NAMALWA (cell line): ENCODE measurements around the gene VIM.

Source experiments
- DNase-seq: peaks from one replicate; pipeline ENCODE4 v3.0.0-alpha.2; 2015; ENCODE audit warnings: low spot score

The VIM gene

DNA sequence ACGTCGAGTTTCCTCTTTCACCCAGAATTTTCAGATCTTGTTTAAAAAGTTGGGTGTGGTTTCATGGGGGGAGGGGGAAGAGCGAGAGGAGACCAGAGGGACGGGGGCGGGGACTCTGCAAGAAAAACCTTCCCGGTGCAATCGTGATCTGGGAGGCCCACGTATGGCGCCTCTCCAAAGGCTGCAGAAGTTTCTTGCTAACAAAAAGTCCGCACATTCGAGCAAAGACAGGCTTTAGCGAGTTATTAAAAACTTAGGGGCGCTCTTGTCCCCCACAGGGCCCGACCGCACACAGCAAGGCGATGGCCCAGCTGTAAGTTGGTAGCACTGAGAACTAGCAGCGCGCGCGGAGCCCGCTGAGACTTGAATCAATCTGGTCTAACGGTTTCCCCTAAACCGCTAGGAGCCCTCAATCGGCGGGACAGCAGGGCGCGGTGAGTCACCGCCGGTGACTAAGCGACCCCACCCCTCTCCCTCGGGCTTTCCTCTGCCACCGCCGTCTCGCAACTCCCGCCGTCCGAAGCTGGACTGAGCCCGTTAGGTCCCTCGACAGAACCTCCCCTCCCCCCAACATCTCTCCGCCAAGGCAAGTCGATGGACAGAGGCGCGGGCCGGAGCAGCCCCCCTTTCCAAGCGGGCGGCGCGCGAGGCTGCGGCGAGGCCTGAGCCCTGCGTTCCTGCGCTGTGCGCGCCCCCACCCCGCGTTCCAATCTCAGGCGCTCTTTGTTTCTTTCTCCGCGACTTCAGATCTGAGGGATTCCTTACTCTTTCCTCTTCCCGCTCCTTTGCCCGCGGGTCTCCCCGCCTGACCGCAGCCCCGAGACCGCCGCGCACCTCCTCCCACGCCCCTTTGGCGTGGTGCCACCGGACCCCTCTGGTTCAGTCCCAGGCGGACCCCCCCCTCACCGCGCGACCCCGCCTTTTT, at the start of gene VIM:
VIM (plus strand) TSS at position 151 of the 925 bp plus-strand sequence. CDS start 1,182 bp downstream, outside the sequence.
- DNase-seq, result peak; percentile 77

DNA sequence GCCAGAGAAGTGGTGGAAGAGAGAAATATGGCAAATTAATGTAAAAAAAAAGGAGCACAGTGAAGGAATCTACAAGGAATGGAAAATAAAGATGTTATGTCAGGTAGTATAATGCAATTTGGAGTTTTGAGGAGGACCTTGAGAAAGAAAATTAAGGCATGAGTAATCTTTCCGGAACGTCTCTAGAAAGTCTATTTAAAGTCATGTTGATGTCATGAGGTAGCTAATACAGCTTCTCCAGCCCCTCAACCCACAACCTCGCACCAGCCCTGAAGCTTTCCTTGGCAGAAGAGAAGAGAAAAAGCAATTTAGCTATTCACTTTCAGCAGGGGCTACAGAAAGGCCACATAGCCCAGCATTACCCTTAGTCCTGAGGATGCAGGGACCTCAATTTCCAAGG, 49.0 kb upstream of the VIM start:
- DNase-seq, result no peak

DNA sequence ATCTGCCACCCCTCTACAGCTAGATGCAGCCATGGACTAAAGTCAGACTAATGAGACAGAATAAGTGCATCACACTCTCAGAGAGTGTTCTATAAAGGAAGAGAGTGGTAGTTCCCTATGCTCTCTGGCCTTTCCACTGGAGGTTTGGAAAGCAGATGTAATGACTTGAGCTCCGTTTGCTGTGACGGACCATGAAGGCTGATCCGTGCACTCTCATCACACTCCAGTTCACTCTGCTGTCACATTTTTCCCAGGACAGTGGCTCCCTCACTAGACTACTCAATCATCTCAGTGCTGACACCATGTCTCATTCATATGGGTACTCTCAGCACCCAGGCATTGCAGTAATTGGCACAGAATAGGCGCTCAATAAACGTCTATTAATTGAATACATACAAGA, 46.9 kb upstream of the VIM start:
- no peak for DNase-seq

DNA sequence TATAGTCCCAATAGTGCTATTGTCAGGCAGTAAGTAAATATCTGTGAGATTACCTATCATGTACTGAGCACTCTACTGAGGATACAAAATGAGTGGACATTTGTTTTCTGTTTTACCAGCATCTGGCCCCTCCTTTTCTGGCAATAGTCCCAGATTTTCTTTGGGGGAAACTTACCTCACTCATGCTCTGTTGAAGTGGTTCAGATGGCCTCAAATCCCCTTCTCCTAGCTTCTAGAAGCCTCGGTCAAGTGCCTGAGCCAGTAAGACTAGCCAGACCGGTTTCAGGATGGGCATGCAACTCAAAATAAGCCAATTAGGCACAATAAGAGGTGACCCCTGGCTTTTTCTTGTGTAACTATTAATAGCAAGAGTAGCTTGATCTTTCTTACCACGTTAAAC, 46.3 kb upstream of the VIM start:
- no peak for DNase-seq

DNA sequence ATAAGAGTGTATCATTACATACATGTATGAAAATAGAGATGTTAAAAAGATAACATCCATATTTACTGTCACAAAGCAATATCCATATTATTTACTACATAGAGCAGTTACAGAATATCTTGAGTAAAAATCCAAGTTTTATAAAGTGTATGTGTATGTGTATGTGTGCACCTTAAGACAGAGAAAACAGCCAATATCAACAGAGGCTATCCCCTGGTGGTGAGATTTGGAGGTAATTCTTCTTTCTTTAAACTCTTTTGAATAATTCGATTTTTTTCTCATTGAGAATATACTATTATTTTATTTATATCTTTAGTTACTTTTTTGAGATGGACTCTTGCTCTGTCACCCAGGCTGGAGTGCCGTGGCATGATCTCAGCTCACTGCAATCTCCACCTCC, 44.9 kb upstream of the VIM start:
- no peak for DNase-seq

DNA sequence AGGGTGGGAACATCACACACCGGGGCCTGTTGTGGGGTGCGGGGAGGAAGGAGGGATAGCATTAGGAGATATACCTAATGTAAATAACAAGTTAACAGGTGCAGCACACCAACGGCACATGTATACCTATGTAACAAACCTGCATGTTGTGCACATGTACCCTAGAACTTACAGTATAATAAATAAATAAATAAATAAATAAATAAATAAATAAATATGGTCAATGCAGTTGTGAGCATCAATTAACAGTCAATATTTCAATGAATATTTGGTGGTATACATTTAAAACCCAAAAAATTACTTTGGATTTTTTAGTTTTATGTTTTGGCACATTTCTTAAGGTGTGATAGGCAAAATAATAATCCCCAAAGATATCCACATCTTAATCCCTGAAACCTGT, 42.2 kb upstream of the VIM start:
- DNase-seq, result no peak

DNA sequence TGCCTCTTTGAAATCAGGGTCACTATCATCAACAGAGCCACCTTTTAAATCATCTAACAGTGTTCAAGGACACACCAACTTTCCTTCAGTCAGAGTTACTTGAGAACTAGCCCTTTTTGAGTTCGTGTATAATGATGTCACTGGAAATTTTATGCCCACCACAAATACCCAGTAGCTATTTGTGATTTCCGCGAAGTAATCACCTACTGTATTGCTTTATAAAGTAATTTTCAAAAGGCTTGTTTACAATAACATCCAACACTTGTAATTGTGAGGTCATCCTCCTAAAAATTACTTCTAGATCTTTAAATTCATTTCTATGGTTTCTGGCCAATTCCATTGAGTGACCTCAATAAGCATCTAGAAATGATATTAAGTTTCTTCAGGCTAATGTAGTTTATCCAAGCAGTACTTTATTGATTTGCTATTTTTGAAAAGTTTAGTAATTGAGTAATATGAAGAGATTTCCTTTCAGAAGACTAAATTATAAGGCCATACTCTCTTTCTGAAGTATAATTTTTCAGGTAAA, 39.3 kb upstream of the VIM start:
- no peak for DNase-seq

DNA sequence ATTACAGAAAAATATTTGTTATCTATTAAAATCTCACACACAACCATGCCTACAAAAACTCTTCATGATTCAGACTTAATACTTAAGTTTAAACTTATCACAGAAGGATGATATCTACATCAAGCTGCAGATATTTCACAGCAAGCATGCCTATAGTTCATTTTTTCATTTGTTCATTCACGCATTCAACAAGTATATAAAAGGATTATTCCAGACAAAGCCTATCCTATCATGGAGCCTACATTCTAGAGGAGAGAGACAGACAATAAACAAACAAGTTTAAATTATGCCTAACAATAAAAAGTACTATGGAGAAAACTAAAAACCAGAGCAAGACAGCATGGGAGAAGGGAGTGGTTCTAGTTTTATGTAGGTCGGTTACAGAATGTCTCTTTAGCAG, 37.4 kb upstream of the VIM start:
- no peak for DNase-seq

DNA sequence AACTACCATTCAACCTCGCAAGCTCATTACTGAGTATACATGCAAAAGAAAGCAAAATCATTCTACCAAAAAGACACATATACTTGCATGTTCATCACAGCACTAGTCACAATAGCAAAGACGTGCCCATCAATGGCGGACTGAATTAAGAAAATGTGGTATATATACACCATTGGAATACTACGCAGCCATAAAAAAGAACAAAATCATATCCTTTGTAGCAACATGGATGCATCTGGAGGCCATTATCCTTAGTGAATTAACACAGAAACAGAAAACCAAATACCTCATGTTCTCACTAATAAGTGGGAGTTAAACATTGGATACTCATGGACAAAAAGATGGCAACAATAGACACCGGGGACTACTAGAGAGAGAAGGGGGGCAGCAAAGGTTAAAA, 33.0 kb upstream of the VIM start:
- no peak for DNase-seq

DNA sequence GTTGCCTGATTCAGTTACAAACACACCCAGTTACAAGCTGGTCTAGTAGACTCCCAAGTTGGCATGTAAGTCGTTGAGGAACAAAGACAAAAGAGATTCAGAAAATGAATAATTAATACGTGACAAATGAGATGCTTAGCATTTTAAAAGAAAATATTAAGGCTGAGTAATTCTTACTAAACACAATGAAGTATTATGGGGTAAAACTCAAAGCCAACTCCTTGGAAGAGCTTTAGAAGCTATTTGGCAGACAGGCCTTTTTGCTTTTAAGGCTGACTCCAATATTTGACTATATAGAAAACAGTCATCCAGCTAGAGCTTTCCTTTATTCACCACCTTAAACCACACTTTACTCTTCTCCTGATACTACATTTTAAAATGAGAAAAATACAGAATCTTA, 32.0 kb upstream of the VIM start:
- no peak for DNase-seq

DNA sequence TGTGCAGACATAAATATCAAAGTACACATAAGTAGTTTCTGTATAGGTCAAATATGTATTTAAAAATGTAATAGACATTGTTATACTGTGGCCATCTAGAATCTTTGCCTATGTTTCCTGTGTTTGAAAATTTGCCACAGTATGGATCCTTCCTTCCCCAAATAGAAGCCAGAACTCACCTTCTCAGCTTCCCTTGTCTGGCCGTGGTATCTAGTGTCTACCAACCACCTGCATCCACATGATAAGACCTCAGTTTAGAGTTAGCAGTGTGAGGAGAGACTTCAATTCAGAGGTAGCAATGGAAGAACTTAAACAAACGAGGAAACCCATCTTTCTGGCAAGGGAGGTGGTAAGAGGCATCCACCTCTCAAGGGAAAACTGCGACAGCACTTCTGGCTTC, 31.5 kb upstream of the VIM start:
- DNase-seq, result no peak

DNA sequence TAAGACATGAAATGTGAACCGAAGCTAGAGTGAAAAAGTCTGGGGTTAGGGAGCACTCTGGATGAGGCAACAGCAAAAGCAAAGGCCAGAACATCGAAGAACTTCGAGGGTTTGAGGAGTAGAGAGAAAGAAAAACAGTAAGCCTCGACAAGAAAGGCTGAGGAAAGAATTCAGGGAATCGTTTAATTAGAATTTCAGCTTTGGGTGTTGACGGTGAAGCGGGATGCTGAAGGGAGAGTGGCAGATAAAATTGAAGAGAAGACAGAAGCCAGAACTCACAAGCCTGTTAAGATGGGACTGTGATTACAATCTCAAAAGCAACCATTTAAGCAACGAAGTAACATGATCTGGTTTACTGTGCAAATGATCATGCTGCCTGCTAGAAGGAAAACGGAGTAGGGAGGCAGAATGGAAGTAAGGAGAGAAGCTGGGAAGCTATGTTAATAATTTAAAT, 28.7 kb upstream of the VIM start:
- no peak for DNase-seq

DNA sequence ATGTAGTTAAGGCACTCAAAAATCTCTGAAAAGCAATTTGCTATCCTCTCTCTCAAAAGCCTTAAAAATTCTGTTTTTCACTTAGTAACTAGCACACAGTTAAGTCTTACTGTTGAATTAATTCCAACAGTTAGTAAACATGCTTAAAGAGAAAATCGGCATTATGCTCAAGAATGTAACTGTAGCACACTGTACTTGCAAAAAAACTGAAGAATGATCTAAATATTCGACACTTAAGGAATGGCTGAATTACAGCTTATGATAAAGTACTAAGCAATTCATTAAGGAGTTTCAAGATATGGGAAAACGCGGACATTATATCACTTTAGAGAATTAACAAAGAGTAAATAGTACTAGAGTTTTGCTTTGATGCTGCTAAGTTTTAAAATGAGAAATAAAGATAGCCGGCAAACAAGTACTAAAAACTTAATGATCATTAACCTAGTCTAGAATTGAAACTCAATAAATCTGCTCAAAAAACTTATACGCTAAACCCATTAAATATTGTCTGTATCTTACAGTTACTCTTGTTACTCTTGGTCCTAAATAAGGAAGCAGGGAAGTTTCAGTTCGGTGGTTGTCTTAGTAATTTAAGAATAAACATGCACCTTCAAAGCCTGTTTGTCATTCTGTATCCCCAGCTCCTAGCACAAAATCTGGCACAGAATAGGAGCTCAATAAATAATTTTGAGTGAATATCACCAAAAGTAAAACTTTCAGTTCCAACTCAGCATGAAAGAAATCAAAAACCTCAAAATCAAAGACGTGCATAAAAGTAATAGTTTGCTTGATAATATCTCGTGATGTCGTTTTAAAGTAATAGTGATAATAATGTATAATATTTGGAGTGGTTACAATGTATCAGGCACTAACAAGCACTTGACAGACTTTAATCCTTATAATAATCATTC, 27.8 kb upstream of the VIM start:
- DNase-seq, result peak; percentile 38

DNA sequence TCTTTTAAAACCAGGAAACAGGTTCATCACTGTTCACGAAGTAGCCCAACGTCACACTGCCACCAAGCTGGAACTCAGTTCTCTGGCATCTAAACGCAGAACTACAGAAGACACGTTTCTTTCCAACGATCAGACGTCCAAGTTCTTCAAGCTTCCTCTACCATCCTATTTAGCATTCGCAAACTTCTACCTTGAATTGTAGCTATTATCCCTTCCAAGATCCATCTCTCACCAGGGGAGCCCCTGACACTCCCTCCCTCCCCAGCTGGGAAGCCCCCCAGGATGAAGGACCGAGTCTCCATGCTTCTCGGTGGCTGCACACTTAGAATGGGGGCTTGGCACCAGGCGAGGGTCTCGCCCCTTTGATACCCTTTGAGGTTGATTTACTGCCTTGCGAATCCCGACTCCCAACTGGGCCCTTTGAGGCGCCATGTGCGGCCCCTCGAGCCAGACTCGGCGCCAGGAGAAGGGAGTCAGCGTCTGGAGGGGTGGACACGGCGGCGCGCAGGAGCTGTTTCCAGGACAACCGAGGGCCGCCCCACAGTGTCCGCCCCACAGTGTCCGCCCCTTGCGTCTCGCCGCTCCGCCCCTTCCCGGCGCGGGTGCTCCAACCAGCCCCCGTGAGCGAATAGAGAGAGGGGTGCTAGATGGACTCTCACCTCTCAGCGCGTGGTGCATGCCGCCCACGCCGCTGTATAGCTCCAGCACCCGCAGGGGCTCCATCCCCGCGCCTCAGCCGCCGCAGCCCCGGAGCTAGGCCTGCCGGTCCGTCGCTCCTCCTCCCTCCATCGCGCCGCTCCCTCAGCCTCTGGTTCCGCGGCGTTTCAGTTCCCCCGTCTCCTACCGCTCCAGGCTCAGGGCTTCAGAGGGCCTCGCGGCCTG, 26.9 kb upstream of the VIM start, which contains the start of gene TRDMT1:
TRDMT1 (minus strand) TSS at position 761 of the 882 bp plus-strand sequence; CDS start at position 723, 38 bp downstream.
- peak; percentile 64 for DNase-seq

DNA sequence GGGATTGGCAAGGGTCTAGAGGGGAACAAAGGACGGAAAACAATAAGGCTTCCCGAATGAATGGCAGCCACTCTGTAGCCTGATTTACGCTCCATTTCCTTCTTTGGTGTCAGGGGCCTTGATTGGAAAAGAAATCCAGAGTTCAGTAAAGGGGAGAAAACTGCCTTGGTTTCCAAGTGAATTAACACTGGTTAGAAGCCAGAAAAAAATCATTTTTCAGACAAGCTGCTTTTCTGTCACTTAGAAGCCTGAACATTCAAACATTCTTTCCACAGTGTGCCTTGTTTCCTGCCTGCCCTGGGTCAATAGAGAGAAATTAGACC, 26.3 kb upstream of the VIM start:
- no peak for DNase-seq

DNA sequence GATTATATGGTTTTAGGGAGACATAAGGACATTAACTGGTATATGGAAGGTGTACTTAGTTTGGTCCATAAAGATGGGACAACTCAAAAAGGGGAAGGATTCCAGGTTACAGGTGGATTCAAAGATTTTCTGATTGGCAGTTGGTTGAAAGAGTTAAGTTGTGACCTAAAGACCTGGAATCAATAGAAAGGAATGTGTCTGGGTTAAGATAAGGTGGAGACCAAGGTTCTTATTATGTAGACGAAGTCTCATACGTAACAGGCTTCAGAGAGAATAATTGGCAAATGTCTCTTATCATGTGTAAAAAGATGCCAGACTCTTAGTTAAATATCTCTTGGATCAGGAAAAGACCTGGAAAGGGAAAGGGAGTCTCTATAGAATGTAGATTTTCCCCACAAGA, 25.5 kb upstream of the VIM start:
- DNase-seq, result no peak

DNA sequence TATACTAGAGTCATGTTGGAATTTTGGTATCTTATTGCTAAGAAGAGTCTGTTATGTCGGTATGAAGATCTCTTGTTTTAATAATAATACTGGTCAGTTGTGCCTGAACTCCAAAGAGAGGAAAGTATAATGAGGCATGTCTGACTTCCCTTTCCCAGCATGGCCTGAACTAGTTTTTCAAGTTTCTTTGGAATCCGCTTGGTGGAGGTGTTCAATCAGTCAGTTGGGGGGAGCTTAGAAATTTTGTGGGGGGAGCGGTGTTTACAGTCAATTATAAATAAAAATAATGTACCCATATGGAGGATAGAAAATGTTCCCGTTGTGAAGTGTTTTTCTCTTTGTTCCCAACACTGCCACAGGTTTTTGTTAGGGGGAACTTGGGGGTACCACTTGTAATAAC, 25.0 kb upstream of the VIM start:
- DNase-seq, result no peak

DNA sequence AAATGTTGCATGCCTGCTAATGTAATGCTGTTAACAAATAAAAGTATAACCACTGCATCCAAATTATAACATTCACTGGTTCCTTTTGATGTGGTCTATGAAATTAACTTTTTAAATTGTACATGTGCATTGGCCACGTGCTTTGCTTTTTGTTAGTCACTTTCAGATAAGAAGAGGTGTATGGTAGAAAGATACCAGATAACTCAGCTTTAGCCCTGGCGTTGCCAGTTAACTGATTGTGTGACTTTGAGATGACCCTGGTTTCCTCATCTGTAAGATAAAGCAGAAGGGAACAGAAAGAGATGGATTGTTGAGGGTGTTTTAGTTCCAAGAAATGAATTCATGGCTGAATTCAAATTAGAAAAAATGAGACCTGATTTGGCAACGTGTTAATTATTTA, 24.6 kb upstream of the VIM start:
- DNase-seq, result no peak

DNA sequence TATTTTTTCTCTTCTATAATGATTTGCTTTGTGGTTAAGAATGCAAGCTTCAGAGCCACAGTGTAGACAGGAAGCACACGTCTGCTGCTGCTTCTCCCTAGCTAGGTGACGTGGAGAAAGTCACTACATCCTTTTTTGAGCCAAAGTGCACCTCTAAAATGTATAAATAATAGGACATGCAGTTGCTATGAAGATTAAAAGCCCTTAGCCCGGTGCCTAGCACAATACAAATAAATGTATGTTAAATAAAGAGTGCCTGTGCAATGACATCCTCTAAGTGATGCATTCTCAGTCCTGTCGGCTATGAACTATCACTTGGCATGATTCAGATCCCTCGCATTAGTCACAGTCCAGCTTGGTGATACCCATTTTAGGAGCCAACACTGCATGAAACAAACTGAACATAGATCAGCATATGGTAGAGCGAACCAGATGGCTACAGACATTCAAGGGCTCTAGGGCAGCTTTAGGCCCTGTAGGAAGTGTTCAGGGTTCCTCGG, 21.8 kb upstream of the VIM start:
- DNase-seq, result no peak

DNA sequence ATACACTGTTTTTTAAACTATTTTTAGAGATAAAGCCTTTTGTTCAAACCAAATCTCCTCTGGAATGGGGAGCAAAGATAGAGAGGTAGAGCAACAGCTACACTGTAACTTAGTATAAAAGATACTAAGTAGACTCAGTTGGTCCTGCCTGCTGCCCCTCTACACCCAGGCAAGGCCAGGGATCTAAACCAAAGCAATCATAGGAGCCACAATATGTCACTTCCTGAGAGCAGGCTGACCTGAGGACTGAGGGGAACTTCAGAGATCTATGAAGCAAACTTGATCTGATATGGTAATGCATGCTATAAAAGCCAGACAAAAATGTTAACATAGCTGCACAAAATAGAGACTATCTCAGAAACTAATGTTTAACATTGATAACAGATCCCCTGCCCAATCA, 19.6 kb upstream of the VIM start:
- DNase-seq, result no peak

DNA sequence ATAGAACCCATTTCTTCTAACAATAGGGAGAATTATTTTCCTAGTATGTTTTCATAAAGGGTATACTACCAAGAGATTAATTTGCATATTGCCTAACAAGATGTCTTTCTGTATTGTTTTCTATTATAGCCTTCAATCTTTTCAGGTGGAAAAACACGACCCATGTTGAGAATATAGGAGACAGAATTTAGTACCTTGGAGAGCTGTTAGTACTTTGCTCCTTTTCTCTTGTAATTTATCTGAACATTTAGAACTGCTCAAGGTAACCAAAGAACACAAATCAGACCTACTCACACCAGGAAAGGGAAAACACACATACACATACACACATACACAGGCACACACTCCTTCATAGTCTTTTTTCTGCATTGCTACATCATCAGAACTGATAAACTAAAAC, 18.7 kb upstream of the VIM start:
- DNase-seq, result no peak

DNA sequence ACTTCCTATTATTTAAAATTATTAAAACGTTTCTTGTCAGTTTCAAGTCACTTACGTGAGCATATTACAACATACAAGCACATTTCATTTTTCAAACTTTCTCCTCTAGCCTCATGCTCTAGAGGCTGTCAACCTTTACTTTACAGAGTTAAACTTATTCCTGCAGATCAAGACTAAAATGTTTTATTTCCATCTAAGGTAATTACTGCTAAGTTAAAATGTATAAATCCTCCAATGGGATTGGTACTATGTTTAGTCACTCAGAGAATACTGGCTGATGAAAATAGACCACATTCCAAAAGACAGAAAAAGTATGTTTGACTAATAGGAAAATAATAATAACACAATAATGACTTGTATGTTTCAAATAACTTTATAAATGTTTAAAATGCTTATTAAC, 18.2 kb upstream of the VIM start:
- no peak for DNase-seq
